HG03095 (cell line): ENCODE results near the gene MYO18B.

Experiments used
- ATAC-seq: cut with Tn5 transposase; IDR thresholded peaks from one replicate; pipeline ENCODE4 v1.9.1; 2021; ENCODE audit warnings: moderate library complexity; ENCODE audit not compliant: unreplicated experiment

Gene MYO18B

DNA sequence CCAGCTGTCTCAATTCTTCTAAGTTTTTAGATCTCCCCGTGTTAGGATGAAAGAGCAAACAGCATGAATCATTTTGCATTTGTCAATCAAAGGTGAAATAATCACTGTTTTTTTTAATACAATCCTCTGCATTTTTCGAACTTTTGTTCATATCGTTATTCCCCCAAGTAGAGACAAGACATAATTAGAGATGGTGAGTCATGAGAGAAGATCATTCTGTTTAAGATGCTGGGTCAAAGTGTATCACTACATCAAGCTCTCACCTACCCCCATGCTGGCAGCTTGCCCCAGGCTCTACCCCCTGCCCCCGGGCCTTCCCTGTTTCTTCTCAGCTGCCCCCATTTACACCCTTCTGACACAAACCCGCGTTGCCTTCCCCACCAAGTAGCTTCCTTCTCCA lies 30.5 kb upstream of the MYO18B start:
- no peak for ATAC-seq

DNA sequence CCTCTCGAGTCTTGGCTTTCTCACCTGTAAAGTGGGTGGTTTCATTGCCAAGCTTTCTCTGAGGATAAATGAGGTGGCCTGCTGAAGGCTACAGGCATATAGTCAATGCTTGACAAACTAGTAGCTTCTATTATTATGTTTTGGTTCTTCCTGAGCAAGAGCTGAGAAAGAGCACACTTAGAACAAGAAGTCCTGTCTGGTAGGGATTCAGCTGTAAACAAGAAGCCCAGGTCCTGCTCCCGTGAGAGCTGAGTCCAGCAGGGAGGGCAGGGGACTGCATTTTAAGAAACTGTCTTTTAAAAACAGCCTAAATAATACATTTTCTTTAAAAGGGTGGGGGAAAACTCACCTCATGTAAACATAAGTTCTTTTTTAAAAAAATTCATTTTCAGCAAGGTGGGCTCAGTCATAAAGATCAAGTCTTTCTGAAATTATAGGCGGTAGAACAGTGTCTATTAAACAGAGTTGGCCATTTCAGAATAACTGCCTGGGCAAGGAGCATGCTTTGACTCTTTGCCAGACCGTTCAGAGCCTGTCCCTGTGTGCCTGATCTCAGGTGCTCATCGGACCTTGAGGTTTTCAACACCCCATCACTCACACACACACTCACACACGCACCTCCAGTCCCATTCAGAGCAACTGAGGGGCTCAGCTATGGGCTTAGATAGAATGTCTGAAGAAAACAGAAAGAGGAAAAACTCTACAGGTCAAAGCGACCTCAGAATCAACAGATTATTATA lies 29.2 kb upstream of the MYO18B start:
- no peak for ATAC-seq

DNA sequence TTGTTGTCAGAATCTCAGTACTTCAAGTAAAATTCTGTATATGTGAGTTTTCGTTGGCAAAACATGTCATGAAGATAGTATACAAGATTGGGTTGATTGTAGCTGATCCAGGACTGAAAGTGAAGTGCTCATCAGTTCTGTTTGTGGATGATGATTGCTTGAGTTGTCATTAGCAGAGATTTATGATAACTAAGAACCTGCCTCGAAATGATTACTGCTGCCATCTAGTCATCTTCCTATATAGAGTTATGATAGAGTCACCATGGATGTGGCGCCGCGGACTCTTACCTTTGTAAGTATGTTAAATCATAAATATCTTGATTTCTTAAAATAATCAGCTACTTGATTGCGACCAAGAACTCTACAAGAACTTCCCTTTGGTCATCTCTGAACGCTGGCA lies 27.9 kb upstream of the MYO18B start:
- ATAC-seq: no peak

DNA sequence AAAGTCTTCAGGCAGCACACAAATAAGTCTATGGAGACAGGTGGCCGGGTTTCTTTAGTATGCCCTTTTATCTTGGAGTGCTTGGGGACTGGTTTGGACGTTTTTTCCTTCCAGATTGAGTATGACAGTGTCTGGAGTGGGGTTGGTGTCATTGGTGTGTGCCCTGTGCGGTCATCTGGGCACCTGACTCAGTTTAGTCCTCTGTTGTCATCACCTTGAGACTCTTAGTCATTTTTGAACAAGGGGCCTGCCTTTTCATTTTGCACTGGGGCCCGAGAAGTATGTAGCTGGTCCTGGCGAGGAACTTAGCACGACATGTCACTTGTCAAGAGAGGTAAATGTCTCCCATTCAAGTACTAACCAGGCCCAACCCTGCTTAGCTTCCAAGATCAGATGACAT lies 27.2 kb upstream of the MYO18B start:
- ATAC-seq: no peak

DNA sequence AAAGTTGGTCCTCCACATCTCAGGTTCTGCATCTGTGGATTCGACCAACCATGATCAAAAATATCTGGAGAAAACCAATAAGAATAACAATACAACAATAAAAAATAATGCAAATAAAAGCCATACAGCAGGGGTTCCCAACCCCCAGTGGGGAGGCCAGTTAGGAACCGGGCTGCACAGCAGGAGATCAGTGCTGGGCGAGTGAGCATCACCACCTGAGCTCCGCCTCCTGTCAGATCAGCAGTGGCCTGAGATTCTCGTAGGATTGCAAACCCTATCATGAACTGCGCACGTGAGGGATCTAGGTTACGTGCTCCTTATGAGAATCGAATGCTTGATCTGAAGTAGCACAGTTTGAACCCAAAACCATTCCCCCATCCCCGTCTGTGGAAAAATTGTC lies 25.4 kb upstream of the MYO18B start:
- no peak for ATAC-seq

DNA sequence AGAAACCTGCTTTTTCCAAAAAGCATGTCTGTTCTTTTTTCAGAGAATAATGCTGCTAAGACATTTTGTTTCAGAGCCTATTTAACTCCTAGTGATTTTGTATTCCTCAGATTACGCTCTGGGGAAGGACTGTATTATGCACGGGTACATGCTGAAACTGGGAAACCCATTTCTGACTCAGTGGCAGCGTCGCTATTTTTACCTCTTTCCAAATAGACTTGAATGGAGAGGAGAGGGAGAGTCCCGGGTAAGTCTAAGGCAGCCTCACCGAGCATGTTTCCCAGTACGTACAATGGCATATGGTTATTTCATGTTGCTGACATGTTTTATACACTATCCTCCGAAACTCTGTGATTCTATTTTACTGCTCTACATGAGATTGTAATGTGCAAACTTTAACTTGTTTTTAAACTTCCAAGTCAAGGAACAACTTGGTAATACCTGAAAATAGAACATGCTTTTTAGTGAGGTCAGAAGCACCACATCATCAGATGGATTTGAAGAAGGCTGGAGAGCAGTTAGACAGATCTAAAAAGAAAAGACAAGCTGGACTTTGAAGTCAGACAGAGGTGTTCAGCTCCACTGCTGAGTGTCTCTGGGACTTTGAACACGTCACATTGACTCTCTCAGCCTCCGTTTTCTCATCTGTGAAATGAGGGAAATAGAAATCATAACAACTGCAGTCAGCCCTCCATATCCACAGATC lies 23.7 kb upstream of the MYO18B start:
- ATAC-seq: no peak

DNA sequence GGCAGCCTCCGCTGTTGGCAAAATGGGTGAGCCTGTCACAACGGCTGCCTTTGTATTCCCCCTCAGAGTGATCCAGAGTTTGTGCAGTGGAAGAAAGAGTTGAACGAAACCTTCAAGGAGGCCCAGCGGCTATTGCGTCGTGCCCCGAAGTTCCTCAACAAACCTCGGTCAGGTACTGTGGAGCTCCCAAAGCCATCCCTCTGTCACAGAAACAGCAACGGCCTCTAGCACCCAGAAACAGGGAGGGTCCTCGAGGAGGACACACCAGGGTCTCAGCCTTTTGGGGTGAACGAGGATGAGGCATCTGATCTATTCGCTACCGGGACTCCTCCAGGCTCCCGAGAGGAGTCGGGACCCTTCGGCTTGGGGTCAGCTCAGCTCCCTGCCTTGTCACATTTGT lies 19.8 kb upstream of the MYO18B start:
- ATAC-seq: no peak

DNA sequence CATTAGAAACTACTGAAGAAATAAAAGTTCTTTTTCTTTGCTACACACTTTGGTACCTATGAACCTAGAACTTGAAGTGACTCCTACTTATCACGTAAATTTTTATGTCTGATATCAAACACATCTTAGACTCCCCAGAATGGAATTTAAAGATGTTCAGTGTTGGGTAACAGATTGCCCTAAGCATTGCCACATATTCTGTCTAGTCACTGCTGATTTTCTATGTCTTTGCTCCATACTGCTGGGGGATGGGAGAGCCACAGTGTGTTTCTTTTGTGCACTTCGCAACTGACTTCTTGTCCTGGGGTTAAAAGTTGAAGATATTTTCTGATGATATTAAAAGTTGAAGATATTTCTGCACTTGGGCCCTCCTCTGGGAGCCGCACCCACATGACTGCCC lies 19.4 kb upstream of the MYO18B start:
- no peak for ATAC-seq

DNA sequence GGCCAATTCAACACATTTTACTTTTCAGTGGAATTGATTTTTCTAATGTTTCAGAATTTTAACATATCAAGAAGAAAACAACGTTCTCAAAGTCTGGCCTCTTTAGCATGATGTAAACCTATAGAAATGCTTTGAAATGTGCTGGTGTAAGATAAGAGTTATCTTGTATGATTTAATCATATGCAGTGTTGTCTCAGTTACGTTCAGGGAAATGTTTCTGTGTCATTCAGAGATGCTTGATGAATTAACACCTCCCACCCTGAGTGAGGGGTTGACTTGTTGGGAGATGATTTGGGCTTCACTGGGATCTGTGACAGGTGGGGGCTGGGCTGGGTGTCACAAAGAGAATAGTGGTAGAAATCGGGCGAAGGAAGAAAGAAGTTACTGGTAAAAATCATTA lies 15.7 kb upstream of the MYO18B start:
- ATAC-seq: no peak

DNA sequence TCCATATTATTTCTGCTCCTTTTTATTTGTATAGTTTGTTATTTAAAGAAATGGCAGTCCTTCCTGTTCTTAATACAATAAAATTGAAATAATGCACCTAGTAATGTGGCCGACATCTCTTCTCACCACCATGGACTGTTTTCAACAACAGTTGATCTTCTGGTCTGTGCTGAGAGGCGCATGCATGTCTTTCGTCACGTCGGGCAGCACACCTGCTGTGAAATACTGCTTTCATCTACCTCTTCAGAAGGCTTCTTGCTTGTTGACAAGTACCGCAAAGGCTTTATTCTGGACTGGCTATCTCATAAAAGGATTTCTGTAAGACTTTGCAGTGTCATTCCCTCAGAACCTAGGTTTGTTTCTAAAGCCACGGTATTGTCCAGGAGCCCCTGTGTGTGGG lies 13.9 kb upstream of the MYO18B start:
- no peak for ATAC-seq

DNA sequence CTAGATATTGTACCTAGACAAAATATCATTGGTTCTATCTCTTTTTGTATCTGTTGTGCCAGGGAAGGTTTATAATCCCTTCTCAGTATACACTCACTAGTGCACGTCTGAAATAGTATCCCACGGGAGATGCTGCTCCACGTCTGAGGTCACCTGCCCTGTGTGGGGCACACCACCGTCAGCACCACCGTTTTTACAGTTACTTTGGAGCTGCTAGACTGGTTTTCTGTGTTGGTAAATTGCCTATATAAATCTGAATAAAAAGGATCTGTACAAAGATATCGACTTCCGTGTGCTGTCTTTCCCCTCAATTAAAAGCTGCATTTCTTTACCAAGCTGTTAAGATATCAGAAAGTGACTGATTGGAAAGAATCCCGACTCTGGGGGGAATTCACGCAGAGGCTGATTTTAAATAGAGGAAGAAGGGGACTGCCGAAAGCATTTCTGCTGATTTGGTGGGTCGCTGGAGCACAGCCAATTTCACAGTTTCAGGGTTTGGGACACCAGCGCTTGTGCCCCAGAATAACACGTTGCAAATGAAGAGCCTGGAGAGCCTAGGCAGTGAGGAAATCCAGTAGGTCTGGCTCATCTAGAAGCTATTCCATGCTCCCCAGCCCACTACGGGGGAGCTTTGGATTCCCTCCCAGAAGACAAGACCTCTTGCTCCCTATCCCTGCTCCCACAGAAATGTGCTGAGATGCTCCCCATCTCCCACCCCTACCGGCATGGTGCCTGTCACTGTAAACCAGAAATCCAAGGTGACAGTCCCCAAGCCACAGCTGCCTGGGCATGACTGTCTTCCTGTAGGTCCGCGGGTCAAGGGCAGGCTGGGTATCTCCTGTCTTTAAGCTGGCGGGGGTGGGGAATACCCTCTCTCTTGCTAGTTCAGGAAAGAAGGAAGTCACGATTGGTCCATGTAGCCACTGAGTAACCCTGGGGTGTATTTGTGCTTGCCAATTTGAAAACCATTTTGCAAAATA lies 12.7 kb upstream of the MYO18B start:
- no peak for ATAC-seq

DNA sequence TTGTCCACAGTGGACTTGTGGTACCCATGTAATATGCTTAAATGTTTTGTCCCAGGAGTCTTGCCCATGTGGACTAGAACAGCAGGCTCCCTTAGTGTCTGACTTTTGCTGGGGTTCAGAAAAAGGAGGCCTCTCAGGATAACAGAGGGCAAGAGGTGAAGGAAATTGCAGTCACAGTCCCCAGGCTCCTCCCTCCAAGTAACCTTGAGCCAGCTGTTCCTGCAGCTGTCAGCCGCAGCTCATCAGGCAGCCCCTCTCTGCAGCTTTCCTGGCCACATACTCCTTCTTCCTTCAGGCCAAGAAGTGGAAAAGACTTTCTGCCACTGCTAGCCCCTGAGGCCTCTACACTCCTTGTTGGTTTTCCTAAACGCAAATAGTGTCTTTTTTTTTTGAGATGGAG lies 6.3 kb upstream of the MYO18B start:
- ATAC-seq: no peak

DNA sequence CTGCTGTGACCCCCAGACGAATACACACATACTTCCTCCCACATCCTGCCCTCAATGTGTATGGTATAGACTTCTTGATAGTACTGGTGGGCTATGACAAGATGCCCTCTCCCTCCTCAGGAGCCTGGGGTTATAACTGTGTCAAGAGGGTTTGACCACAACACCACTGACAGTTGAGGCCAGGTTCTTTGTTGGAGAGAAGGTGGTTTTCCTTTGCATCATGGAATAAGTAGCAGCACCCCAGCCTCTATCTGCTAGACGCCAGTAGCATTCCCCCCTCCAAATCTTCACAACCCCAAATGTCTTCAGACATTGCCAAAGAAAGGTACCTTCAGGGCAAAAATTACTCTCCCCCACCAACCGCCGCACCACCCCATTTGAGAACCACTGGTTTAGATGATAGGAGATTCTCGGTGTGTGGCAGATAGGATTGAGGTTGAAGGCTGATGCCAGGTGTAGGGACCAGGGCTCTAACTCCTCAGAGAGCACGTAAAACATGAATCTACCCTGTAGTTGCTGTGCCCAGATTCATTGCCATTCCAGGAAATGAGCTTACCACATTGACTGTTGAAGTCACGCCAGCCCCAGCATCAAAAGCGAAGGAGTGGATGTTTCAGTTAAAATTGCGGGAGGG lies 5.5 kb upstream of the MYO18B start:
- ATAC-seq: no peak

DNA sequence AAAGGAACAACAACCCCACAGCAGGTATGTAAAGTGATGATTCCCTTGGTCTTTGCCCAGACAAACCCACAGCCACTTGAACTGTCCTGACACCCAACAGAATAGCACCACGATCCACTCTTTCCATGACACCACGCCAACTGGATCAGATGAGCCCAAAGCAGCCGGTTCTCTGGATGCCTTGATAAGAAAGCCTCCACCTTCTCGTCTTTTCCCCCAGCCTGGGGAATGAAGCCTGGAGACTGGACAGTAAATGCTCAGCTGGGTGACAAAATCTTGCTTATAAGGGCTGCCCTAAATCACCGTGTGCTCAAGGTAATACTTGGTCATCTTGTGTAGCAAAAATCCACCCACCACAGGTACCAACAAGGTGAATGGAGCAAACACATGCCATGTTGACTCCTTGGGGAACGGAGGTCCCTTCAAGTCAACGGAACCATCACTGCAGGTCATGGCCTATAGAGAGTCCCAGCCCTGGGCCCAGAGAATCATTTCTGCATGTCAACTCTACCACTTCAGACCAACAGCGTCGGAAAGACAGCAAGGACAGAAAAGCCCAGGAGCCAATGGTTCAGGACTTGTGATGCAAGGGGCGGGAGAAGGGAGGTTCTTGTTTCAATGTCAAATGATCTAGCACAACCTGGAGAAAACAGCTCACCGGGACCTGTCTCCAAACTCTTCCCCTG lies 2.2 kb upstream of the MYO18B start:
- no peak for ATAC-seq

DNA sequence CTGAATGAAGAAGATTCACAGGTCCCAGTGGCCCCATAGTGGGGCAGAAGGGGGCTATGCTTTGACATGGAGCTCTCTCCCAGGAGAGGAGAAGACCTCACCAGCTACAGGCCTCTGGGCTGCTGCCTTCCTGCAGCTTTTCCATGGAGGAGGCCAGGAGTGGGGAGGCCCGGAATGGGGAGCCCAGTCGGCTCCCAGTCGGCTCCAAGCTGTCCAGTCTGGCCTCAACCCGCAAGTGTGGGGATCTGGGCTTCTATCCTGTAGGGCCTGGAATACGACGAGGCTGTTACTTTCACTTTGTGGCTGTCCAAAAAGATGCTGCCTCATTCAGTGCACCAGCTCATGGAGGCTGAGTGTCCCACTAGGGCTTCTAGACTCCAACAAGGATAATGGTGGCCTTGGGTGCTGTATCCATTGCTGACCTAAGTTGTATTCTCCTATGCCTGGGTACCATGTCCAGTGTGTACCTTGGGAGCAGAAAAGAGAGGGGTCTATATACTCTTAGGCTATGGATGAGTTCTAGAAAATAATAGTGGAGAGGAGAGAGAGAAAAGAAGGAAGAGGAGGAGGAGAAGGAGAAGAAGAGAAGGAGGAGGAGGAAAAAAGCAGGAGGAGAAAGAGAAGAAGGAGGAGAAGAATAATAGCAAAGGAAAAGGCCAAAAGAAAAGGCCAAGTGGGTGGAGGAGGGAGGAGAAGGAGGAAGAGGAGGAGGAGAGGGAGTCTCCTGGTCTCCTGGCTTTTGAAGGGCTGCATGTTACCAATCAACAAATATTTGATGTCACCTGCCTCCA lies 1.1 kb downstream of the MYO18B start:
- no peak for ATAC-seq

DNA sequence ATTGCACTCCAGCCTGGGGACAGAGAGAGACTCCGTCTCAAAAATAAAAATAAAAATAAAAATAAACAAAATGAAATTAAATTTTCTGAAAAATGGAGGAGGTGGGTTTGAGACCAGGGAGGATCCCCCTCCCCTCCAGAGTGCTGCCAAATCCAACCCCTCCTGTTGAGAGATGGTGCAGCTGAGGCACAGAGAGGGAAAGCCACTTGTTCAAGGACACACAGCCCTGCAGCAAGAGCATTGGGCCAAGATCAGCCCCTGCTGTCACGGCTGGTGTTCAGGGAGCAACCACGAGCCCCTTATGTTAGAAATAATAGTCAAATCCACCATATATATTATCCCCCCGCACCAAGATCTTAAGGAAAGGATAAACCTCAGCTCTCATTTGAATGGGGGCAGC lies 2.7 kb downstream of the MYO18B start:
- no peak for ATAC-seq

DNA sequence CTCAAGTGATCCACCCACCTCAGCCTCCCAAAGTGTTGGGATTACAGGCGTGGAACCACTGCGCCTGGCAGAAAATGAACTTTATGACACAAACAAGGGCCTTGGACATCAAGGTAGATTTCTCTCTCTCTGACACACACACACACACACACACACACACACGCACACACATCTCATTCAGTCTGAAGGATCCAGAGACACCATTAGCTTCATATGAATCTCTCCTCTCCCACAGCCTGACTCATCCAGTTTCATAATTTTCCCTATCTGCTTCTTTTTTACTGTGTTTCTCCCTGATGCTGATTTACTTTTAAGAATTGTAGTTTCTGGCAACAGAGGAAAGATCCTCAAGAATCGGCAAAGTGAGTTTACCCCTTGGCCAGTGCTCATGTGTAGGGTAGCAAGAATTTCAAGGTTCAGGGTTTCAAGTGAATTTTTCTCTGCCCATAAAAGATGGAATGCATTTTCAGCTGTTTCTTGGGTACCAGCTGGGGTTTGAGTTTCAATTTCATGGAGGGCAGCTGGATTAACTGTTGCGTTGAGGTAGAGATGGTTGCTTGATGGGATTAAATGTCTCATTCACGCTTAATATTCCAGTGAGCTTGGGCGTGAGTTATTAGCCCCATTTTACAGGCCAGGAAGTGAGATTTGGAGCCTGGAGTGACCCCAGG lies 3.5 kb downstream of the MYO18B start:
- no peak for ATAC-seq

DNA sequence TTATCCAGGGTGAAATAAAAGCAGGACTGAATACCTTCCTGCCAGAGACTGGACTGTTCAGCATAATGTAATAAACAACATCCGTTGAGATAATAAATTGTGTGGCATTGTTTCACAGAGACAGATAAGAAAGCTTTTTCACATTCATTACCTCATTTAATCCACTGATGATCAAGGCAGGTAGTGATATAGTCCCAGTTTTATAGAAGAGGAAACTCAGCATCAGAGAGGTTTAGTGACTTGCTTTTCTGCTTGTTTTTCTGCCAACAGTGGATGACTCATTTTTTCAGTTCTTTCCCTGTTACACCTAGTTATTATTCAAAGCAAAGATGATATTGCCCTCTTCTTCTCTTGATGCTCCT lies 4.0 kb downstream of the MYO18B start:
- ATAC-seq: no peak

DNA sequence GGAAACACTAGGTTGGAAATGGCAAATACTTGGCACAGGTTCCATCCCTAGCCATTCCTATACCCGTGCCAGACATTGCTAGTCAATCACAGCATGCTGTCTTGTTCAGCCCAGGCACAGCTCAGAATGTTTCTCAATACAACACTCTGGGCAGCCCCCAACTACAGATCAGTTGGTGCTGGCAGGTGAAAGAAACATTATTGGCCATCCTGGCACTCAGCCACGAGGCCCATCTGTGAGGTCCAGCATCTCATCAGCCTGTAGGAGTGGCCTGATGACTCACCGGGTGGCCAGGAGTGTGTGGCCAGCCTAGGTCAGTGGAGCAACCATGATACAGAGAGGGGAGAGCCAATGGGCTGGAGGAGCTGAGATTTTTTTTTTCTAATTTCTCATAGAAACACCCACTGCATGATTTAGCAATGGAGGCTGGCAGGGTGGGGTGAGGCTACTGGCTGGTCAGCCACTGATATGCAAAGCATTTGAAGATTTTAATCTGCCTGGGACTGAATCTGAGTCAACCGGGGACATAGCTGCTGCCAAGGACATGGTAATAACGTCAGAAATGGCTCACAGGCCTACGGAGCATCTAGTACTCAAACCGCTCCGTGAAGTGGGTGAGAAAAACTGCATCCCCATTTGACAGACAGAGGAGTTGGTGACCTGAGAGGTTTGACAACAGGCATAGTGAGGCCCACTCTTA lies 5.4 kb downstream of the MYO18B start:
- no peak for ATAC-seq
